CD4-positive, alpha-beta T cell treated with Interferon alpha-2 for 1 hour (primary cell): ENCODE data around the gene COMMD4.
A peak's percentile ranks its signal among the peaks of the same experiment; 100 is the strongest.

ENCODE experiments used
- DNase-seq, 2 donors: peaks; one replicate each; pipeline ENCODE4 v3.0.0-alpha.2; 2020 to 2022

The COMMD4 gene

DNA sequence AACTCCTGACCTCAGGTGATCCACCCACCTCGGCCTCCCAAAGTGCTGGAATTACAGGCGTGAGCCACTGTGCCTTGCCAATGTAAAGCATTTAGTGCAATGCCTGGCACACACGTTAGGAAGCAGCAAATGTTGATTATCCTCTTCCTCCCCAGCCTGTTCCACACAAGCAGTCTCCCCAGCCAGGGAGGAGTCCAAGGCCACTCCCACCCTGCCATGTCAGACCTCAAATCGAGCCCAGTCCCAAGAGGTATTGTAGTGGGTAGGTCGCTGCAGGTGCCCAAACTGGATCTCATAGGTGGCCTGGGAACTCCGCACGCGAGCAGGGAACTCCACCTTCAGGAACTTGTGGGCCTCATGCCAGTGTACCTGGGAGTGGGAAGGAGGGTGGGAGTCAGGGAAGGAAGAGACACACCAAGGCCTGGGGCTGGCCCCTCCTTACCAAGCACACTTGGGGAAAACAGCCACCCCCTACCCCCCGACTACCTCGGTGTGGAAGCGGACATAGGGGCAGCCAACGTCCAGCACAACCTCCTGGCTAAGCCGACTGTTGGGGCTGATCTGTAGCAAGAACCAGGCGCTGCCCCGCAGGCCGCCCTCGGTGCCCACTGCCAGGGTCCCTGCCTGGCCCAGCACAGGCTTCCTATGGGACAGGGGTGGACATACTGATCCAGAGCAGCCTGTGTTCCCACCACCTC lies 22.3 kb downstream of the COMMD4 start:
- no peak for DNase-seq

- no peak for DNase-seq
Observed at GRCh38 chr15:75358771-75359536, 23.1 kb downstream of the COMMD4 start.

- DNase-seq, result no peak
Observed at GRCh38 chr15:75359537-75360250, 23.8 kb downstream of the COMMD4 start.

DNA sequence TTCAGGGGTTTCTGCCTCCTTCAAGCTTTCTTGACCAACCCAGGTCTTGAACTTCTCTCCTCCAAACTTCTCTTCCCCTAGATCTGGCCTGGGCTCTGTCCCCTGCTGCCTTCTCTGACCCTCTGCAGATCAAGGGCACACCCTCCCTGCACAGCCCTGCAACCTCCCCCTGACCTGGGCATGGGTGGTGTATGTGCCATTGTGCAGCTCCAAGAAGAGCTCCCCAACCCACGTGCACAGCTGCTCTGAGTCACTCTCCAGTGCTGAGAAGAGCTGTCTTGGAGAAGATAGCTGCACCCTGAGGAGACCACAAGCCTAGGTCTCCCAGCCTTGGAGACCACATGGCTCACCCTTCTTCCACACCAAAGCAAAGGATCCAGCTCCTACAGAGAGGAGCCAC lies 24.5 kb downstream of the COMMD4 start:
- DNase-seq, result no peak

- no peak for DNase-seq
Observed at GRCh38 chr15:75360856-75361255, 25.0 kb downstream of the COMMD4 start.

GRCh38 chr15:75361361-75361988 lies 25.6 kb downstream of the COMMD4 start:
- DNase-seq, result no peak

DNA sequence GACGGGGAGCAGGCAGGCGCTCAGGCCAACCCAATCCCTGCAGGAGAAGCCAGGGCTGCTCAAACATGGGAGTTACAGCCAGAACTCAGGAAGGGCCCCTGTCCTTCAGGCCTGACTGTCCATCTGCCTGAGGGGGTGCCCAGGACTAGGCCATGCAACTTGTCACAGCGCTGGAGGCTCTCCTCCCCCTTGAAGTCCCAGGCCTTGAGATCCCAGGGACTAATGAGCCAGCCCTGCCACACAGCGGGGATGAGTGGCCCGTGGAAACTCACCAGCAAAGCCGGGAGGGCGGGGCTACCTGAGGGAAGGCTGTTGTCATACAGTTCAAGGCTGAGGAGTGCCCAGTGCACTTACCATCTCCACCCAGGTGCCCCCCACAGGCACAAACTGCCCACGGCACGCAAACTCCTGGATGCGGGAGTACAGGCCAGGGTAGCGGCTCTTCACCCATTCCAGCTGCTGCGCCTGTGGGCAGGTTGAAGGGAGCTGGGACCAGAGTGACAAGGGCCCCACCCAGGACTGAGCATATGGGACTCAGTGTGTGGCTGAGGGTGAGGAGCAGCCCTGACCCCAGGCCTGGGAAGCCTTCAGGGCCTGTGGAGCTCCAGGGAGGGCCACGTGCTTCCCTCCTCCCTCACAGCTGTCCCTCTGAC lies 26.3 kb downstream of the COMMD4 start:
- no peak for DNase-seq

- DNase-seq, result no peak
Observed at GRCh38 chr15:75362642-75363249, 26.9 kb downstream of the COMMD4 start.

DNA sequence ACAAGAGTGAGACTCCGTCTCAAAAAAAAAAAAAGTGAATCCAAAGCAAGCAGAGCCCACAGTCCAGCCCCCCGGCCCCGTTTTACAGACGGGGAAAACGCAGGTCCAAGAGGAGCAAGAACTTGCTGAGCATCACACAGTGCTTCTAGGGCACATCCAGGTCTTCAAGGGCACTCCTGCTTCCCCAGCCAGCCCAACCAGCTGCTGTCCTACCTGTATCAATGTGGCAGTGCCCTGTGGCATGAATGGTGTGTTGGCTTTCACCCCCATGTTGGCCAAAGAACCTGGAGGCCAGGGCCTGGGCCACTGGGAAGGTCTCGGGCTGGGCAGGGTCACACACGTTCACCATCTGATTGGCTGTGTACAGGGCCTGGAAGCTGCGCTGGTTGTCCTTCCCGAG lies 27.9 kb downstream of the COMMD4 start:
- no peak for DNase-seq

DNA sequence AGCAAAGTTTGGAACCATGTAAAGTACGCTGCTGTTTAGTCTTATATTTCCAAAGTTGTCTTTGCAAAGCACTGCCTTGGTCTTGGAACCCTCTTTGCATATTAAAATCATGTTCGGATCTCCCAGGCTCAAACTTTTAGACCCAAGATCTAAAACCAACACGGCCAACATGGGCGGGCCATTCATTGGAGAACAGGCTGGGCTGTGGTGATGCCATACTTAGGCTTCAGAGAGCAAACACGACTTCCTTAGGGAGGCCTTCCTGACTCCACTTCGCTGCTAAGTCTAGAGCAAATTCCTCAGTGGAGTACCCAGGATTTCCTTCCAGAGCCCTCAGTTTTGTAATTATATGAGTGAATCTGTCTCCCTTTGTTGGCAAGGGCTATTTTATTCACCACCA lies 29.0 kb downstream of the COMMD4 start:
- DNase-seq, result no peak

GRCh38 chr15:75366163-75366562 lies 30.3 kb downstream of the COMMD4 start:
- no peak for DNase-seq

GRCh38 chr15:75367006-75367405 lies 31.1 kb downstream of the COMMD4 start:
- DNase-seq, result no peak

GRCh38 chr15:75367406-75367912 lies 31.6 kb downstream of the COMMD4 start:
- no peak for DNase-seq

GRCh38 chr15:75367913-75368688 lies 32.2 kb downstream of the COMMD4 start, which contains the start of gene MAN2C1:
TSS of gene MAN2C1 (minus strand) at chr15:75368607. CDS start at chr15:75368583, 24 bp downstream.
- DNase-seq, result peak; percentile 92 to 93

DNA sequence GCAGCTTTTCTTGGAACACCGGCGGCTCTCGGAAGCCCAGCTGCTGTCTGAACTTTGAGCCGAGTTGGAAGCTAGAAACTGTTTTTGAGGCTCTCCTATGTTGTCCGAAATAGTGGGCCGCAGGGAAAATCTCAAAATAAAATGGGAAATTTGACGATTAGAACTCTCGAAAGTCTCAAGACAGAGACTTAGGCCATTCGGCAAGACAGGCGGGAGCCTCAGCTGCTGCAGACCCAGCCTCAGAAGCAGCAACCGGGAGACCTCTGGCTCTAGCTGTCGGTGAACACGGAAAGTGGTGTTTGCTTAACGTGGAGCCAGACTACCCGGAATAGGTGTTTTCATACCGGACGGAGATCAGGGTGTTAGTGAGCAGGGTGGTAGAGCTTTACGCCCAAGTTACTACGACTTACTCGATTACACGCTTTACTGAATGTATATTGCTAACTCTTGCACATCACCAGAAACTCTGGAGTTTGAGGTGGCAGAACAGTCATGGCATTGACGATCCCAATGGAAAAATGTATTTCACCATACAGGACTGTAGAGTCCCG lies 32.9 kb downstream of the COMMD4 start:
- DNase-seq, result peak in 1 of 2 donors; percentile 43

- no peak for DNase-seq
Observed at GRCh38 chr15:75369897-75370581, 34.2 kb downstream of the COMMD4 start.

- no peak for DNase-seq
Observed at GRCh38 chr15:75371486-75371885, 35.6 kb downstream of the COMMD4 start.

DNA sequence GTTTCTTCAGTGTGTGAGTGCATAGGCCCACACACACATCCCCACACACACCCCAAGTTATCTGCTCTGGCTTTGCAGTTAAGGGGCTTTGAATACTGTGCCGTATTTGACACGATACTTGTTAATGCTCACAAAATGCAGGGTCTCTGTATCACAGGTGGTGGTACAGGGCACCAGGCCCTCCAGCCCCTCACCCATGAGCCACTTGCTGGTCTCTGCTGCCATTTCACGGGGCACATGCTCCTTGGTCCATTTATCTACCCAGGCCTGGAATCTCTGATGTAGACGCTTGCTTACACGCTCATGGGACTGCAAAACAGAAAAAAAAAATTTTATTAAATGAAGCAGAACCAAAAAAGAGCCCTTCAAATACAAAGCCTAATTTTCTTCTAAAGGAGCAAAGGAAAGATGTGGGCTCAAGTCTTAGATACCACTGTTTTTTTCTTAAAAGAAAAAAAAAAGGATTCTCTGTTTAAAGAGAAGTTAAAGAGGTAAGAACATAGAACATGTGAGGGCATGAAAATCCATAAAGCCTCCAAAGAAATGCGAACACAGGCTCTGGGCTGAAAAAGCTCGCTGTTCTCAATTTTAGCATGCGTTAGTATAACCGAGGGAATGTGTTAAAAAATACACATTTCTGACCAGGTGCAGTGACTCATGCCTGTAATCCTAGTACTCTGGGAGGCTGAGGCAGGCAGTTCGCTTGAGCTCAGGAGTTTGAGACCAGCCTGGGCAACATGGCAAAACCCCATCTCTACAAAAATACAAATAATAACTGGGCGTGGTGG lies 36.2 kb downstream of the COMMD4 start:
- no peak for DNase-seq

- no peak for DNase-seq
Observed at GRCh38 chr15:75380773-75381172, 44.9 kb downstream of the COMMD4 start.
